Stimulated activated naive CD4-positive, alpha-beta T cell treated with Interleukin-2 at 50 U/mL for 16 hours (primary cell): ENCODE results near the gene MCC.

Experiments
- DNase-seq: peaks from one replicate; lab custom pipeline; 2025; lab: John Stamatoyannopoulos, UW

MCC gene

DNA sequence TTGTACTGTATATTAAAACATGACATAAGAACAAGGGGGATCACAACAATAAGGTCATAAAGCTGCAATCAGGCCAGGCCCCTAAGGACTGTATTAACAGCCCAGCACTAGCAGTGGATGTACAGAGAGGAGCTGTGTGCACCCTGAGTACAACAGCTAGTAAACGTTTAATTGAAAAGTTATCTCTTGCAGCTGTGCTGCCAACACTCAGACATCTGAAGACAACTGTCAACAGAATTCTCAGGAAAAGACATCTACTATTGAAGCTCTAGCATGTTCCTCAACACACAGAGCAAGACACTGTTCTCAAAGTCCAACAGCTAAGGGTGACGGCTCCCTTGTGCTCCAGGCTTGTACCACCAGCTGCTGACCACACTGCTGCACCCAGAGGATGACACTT lies 312.1 kb downstream of the MCC start:
- no peak for DNase-seq

DNA sequence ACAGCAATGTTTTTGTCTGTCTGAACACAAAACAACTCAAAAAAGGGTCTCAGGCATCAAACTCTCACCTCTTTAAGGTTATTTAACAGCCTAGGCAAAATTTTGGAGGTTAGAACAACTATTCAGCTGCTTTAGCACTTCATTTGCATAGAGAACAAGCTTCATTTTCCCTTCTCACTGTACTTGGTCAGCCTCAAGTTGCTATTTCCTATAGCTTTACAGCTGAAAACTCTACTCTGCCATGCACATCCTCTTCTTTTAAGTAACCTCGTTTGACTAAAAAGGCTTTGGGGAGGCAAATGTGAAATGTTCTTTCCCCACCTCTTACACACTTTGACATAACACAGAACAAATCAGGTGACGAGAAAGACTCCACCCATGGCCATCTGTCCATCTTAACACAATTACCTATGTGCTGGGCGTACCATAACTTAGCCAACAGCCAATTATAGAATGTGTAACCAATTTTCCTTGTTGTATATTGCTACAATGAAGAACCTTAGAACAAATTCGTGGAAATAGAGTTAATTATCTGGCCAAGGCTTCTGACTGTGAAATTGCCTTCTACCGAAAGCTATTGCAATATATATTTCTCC lies 315.9 kb downstream of the MCC start:
- no peak for DNase-seq

DNA sequence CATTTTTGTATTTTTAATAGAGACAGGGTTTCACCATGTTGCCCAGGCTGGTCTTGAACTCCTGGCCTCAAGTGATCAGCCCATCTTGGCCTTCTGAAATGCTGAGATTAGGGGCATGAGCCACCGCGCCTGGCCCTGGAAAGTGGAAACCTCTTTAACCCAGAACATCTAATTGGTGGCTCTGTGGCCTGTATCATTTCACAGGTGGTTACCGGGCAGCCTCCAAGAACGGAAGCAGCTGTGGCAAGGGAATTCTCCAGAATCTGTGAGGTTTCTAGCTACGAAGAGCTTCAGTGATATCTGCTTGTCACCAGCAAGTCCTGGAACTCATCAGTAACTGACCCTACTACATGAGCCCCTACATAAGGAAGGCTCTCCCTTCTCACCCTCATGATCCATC lies 316.7 kb downstream of the MCC start:
- no peak for DNase-seq

DNA sequence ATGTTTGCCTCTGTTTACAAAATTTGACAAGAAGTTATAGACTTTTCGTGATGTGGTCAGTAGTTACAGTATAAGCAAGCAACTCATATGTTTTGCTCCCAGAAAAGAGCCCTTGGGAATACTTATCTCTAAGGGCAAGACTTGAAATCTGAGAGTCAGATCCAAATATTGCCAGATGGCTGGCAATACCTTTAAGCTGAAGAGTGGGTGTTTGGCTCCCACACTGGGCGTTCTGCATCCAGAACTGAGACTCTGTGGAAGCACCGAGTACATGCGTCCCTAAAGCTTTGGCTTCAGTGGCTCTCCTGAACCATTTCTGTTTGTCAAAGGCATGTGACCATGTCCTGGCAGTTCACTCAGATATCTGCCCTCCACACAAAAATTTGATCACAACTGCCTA lies 317.5 kb downstream of the MCC start:
- no peak for DNase-seq

- no peak for DNase-seq
Observed at GRCh38 chr5:113169720-113170119, 318.5 kb downstream of the MCC start.

GRCh38 chr5:113167985-113168384 lies 320.3 kb downstream of the MCC start:
- no peak for DNase-seq

DNA sequence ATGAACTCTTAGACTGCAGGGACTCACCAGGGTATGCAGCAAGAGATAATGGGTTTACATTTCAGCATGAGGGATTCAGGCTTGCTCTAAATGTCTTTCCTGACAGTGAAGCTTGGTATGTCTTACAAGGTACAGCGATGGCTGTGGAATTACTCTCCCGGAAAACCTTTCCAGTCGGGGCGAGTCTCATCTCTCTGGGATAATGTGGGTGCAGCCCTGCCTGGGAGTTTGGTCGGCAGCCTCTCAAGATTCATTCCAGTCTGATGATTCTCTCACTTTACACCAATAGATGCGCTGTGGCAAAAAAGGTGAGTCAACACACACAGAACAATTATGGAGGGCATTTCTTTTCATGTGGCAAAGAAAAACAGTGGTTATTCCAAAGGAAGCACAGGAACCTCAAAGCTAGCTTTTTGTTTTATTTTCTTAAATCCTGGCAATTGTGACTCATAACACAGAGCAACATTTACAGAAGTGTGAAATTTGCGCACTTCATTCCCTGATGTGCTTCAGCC lies 321.3 kb downstream of the MCC start:
- no peak for DNase-seq

DNA sequence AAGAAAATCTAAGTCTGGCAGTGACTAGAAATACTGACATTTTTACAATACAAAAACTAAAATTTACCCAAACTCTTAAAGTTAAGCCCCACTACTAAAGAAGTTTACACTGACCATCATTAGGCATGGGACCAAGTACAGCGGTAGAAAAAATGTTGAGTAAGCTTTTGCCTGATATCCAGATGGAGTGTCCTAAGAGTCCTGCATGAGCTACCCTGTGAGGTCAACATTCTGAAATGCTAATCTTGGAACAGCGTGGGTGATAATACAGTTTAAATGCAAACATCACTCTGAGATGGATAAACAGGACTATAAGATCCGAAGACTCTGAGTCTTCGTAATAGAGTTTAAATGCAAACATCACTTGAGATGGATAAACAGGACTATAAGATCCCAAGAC lies 322.0 kb downstream of the MCC start:
- DNase-seq = no peak

GRCh38 chr5:113164021-113164420 lies 324.2 kb downstream of the MCC start:
- no peak for DNase-seq

DNA sequence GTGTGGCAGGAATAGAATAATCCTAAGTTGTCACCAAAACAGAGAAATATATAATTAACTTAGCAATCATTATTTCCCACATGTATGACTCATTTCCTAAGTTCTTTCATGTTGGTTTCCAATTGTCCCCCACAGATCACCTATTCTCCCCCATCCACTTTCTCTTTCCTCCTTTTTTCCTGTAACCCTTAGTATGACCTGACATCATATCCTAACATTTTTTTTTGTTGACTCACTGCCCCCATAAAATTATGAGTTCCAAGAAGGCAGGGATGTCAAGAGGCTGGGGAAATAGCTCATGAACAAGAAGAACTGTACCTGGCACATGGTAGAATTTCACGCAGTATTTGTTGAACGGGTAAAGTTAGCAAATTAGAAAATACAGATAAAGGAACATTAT lies 324.9 kb downstream of the MCC start:
- DNase-seq = no peak

GRCh38 chr5:113162770-113163169 lies 325.5 kb downstream of the MCC start:
- DNase-seq = no peak

GRCh38 chr5:113162208-113162607 lies 326.0 kb downstream of the MCC start:
- no peak for DNase-seq

- no peak for DNase-seq
Observed at GRCh38 chr5:113161806-113162205, 326.4 kb downstream of the MCC start.

DNA sequence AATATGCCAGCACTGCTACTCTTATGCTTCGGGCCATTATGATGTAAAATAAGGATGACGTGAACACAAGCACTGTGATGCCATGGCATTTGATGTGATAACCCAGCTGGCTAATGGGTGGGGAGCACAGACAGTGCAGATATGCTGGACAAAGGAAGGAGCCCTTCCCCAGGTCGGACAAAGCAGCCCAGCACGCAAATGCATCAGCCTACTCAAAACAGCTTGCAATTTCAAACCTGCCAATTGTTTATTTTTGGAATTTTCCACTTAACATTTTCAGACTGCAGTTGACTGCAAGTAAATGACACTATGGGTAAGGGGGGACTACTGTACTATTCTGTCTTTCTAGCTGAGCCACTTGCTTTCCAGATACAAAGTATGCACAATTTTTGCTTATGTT lies 330.4 kb downstream of the MCC start:
- DNase-seq = no peak

DNA sequence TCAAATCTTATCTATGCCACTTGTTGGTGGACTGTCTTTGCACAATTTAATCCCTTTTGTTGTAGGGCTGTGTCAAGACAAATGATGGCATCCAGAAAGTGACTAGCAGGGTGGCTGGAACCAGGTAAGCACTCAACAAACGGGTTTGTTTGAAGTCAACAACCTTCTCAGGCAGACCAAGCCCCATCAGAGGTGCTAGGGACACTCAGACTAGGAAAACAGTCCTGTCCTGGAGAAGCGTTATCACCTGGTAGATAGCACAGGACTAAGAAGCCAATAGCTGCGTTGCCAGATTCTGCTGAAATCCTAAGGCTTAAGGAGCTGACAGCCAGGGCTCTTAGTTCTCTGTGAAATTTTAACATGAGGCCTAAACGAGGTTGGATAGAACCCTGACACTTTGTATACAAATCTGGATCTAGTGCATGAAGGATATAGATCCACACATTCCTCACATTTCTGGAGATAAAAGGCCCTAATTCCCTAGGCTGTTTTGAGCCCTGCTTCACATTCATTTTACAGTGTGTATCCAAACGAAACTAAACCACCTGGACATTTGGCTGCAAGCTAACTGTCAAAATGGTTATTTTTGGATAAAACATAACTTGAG lies 331.9 kb downstream of the MCC start:
- DNase-seq = no peak

DNA sequence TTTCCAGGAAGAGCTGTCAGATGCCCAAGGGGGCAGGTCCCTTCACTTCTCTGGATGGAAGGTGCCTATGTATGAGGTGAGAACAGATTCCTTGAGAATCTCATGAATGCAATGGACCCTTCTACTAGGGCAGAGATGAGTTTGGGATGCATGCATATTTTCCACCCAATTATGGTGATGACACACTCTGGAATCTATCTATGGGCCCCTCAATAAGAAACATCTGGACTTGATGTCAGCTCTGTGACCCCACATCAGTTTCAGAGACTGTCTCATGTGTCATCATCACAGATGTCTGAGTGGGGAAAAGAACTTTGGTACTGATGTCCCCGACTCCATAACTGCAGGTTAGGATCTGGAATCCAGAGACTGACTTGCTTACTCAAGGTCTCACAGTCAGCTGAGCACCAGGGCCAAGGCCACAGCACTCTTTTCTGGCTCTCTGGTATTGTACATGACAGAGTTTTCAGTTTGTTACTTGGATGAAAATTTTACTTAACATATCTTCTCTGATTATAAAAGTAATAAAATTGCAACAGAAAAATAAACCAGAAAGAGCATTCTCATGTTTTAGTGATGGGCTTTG lies 334.6 kb downstream of the MCC start:
- no peak for DNase-seq

DNA sequence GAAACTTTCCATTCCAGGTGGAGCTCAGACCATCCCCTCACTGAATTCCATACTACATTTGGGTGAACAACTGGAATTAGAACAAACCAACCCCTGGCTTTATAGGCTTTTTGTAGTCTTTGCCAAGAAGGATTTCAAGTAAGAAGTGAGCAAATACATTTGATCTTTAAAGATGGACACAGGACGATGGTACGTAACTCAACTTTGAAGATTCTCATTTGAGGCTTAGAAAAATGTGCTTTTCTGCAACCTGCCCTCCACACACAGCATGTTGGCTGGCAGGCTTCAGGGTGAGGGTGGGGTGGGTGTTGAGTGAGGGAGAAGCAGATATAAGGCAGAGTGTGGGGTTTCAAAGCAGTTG lies 335.9 kb downstream of the MCC start:
- no peak for DNase-seq

GRCh38 chr5:113151641-113152379 lies 336.4 kb downstream of the MCC start:
- no peak for DNase-seq

DNA sequence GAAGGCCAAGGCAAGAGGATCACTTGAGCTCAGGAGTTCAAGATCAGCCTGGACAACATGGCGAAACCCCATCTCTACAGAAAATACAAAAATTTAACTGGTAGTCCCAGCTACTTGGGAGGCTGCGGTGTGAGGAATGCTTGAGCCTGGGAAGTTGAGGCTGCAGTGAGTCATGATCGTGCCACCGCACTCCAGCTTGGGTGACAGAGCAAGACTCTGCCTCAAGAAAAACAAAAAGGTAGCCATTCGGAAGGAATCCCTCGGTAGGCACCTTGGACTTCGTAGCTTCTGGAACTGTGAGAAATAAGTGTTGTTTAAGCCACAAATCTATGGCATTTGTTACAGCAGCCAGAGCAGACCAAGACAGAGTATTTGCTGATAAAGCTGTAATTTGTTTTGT lies 337.4 kb downstream of the MCC start:
- no peak for DNase-seq

- no peak for DNase-seq
Observed at GRCh38 chr5:113150221-113150620, 338.0 kb downstream of the MCC start.

GRCh38 chr5:113147537-113147936 lies 340.7 kb downstream of the MCC start:
- no peak for DNase-seq

GRCh38 chr5:113147101-113147508 lies 341.1 kb downstream of the MCC start:
- no peak for DNase-seq

- no peak for DNase-seq
Observed at GRCh38 chr5:113145757-113146387, 342.4 kb downstream of the MCC start.
